AG09319 (cell line): ENCODE data around the gene SLAMF6.

Source experiments
- DNase-seq: peaks from one replicate; pipeline ENCODE4 v3.0.0-alpha.2; 2010; ENCODE audit warnings: low read depth; ENCODE audit errors: extremely low read depth
- CTCF ChIP-seq: IDR thresholded peaks from 2 replicates; pipeline ENCODE4 v1.5.1; 2011; ENCODE audit warnings: low read depth, mild to moderate bottlenecking, inconsistent platforms, low read length, moderate library complexity

The SLAMF6 gene

GRCh38 chr1:160549665-160550006 is 26.6 kb upstream of the SLAMF6 start:
- DNase-seq, result no peak
- TF ChIP-seq CTCF, result no peak

GRCh38 chr1:160548960-160549664 is 26.1 kb upstream of the SLAMF6 start:
- DNase-seq, result no peak
- TF ChIP-seq CTCF, result no peak

- DNase-seq, result no peak
These were observed 25.1 kb upstream of the SLAMF6 start for GRCh38 chr1:160548183-160548582.

GRCh38 chr1:160547422-160547821 is 24.4 kb upstream of the SLAMF6 start:
- TF ChIP-seq CTCF, result no peak
- DNase-seq, result no peak

More at GRCh38 chr1:160548183-160548582, 25.1 kb upstream of the SLAMF6 start:
- TF ChIP-seq CTCF, result no peak

- no peak for DNase-seq
- TF ChIP-seq CTCF, result no peak
These were observed 23.9 kb upstream of the SLAMF6 start for GRCh38 chr1:160546942-160547341.

GRCh38 chr1:160544647-160545046 is 21.6 kb upstream of the SLAMF6 start:
- DNase-seq, result no peak

More at GRCh38 chr1:160544647-160545046, 21.6 kb upstream of the SLAMF6 start:
- TF ChIP-seq CTCF, result no peak
